Karpas-422 (cell line): ENCODE data around the gene POLD4. TPM values are rescaled to one million over a fixed set of nuclear protein-coding genes. Genes with fewer than 3 reads are reported as not detected.

ENCODE experiments used
- DNase-seq: peaks from one replicate; pipeline ENCODE4 v3.0.0-alpha.2; 2015
- H2AFZ ChIP-seq: fragments of 200-600 bp; sonication (generic); 2 replicates; pipeline ENCODE4 v1.6.1; 2014; ENCODE audit warnings: antibody characterized with exemption, low read length, mixed read lengths
- H3K27ac ChIP-seq: fragments of 200-600 bp; sonication (generic); 2 replicates; pipeline ENCODE4 v1.5.1; 2014; ENCODE audit warnings: mild to moderate bottlenecking, low read length, moderate library complexity
- H3K27me3 ChIP-seq: fragments of 200-600 bp; sonication (generic); 2 replicates; pipeline ENCODE4 v1.6.1; 2014; ENCODE audit warnings: low read length, mixed read lengths
- H3K36me3 ChIP-seq: fragments of 200-600 bp; sonication (generic); 2 replicates; pipeline ENCODE4 v1.6.1; 2014; ENCODE audit warnings: low read length, mixed read lengths; ENCODE audit not compliant: insufficient read depth
- H3K4me1 ChIP-seq: fragments of 200-600 bp; sonication (generic); 2 replicates; pipeline ENCODE4 v1.6.1; 2014; ENCODE audit warnings: mild to moderate bottlenecking, low read length, mixed read lengths
- H3K4me2 ChIP-seq: fragments of 200-600 bp; sonication (generic); 2 replicates; pipeline ENCODE4 v1.6.1; 2014; ENCODE audit warnings: low read length, low read depth, mild to moderate bottlenecking; ENCODE audit not compliant: poor library complexity, severe bottlenecking
- H3K4me3 ChIP-seq: fragments of 200-600 bp; sonication (generic); 2 replicates; pipeline ENCODE4 v1.5.1; 2014; ENCODE audit warnings: mild to moderate bottlenecking, antibody characterized with exemption, low read length, mixed read lengths
- H3K79me2 ChIP-seq: fragments of 200-600 bp; sonication (generic); 2 replicates; pipeline ENCODE4 v1.6.1; 2014; ENCODE audit warnings: mild to moderate bottlenecking, low read length, mixed read lengths
- H3K9ac ChIP-seq: fragments of 200-600 bp; sonication (generic); 2 replicates; pipeline ENCODE4 v1.6.0; 2014; ENCODE audit warnings: low read length
- H3K9me2 ChIP-seq: fragments of 200-600 bp; sonication (generic), shearing (Covaris generic); replicated peaks from 2 replicates; pipeline ENCODE4 v1.6.0; 2014; ENCODE audit warnings: mild to moderate bottlenecking, low read length, moderate library complexity; ENCODE audit not compliant: insufficient read depth
- H3K9me3 ChIP-seq: fragments of 300-700, 200-600 bp; sonication (generic); 2 replicates; pipeline ENCODE4 v1.6.1; 2014; ENCODE audit warnings: low read length, mixed read lengths
- H4K20me1 ChIP-seq: fragments of 200-600 bp; sonication (generic); 2 replicates; pipeline ENCODE4 v1.6.1; 2014; ENCODE audit warnings: mild to moderate bottlenecking, antibody characterized with exemption, low read length, low read depth; ENCODE audit not compliant: insufficient read depth
- total RNA-seq: library from RNA; depleted of rRNA; stranded (reverse); fragments of >200 nt; shearing (Covaris generic); gene quantifications from 2 replicates; pipeline ENCODE4 v1.2.3, GENCODE V29; 2014; ENCODE audit warnings: low replicate concordance

POLD4 gene
- total RNA-seq, 1 experiment from 2014 or later: 362 TPM

DNA sequence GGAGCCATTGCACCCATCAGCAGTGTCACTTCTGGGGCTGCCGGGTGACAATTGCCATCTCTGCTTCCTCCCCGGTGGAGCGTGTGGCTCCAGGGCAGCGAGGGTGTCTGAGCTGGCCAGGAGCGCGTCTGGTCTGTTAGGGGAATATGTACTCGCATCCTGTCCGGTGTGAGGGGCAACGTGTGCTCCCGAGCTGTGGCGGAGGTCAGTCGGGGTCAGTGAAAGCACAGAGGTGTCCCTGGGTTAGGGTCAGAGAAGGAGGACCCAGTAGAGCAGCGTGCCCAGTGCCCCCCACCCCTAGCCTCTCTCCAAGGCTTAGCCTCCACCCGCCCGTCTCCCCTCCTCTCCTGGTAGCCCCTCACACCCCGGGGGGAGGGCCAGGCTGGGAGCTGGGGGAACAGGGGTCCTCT, 18.6 kb upstream of the POLD4 start:
- no peak for DNase-seq
- Histone ChIP-seq H3K4me3 (peak overlapping the region; percentile 70), H3K36me3 (no peaks in the 10 kb centered on the region), H3K27ac (peak overlapping the region; percentile 74), H3K9me2 (no peaks in the 10 kb centered on the region), H3K27me3 (no peaks in the 10 kb centered on the region), H3K9me3 (no peaks in the 10 kb centered on the region), H3K4me1 (peaks cover 73% of the 10 kb centered on the region), H2AFZ (no peak overlapping the region), H3K9ac (peak overlapping the region; percentile 74), H4K20me1 (peaks cover 14% of the 10 kb centered on the region), H3K79me2 (peaks cover 44% of the 10 kb centered on the region), H3K4me2 (peak overlapping the region; percentile 84)

DNA sequence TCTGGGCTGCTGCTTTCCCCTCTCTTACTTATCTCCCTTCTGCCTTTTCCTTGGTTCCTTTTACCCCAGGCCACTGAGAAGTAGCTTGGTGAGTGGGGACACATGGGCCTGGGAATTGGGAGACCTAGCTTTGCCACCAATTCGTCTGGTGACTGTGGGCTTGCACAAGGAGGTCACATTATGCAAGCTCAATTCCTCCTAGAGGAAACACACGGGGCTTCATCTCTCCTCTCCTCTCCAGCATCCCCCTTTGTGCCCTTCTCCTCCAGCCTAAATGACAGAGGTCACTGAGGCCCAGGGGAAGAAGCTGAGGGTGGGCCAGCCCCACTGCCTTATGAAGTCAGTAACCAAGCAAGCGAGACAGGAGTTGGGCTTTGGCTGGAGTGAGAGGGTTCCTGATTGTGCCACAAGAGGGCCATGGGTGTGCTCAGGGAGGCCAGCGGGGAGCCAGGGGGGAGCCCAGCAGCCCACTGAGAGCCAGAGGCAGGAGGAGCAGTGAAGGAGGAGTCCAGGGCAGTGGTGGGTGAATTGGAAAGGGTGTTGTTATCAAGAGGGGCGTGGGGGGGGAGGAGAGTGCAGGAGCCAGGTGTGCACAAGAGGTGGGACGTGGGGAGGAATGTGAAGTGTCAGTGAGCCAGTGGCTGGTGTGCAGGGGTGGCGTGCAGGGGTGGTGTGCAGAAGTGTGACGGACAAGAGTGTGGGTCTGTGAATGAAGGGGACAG, 18.0 kb upstream of the POLD4 start:
- peak; percentile 79 for DNase-seq
- Histone ChIP-seq H3K9ac (peak overlapping the region; percentile 74), H3K79me2 (peaks cover 44% of the 10 kb centered on the region), H3K27ac (peak overlapping the region; percentile 74), H2AFZ (no peak overlapping the region), H3K4me1 (peaks cover 78% of the 10 kb centered on the region), H3K9me2 (no peaks in the 10 kb centered on the region), H4K20me1 (peaks cover 14% of the 10 kb centered on the region), H3K9me3 (no peaks in the 10 kb centered on the region), H3K36me3 (no peaks in the 10 kb centered on the region), H3K27me3 (no peaks in the 10 kb centered on the region), H3K4me3 (peak overlapping the region; percentile 70; the same call in 1 of the 2 replicates), H3K4me2 (peak overlapping the region; percentile 84)

GRCh38 chr11:67370351-67371076, 17.2 kb upstream of the POLD4 start:
- Histone ChIP-seq H3K4me3 (peak overlapping the region; percentile 70; the same call in 1 of the 2 replicates), H3K27me3 (no peaks in the 10 kb centered on the region), H3K4me2 (peak overlapping the region; percentile 84), H3K79me2 (peaks cover 44% of the 10 kb centered on the region), H3K27ac (peak overlapping the region; percentile 74), H3K9me2 (no peaks in the 10 kb centered on the region), H2AFZ (no peak overlapping the region), H4K20me1 (peaks cover 14% of the 10 kb centered on the region), H3K9ac (peak overlapping the region; percentile 74), H3K4me1 (peaks cover 87% of the 10 kb centered on the region), H3K36me3 (no peaks in the 10 kb centered on the region), H3K9me3 (no peaks in the 10 kb centered on the region)
- DNase-seq: no peak

- H3K9me3 ChIP-seq: no peaks in the 10 kb centered on the region
- H3K79me2 ChIP-seq: peaks cover 44% of the 10 kb centered on the region
- H3K9me2 ChIP-seq: no peaks in the 10 kb centered on the region
- no peak overlapping the region for H2AFZ ChIP-seq
- peaks cover 14% of the 10 kb centered on the region for H4K20me1 ChIP-seq
- H3K4me2 ChIP-seq: peak overlapping the region; percentile 84
- H3K4me1 ChIP-seq: peaks cover 93% of the 10 kb centered on the region
- no peak overlapping the region for H3K9ac ChIP-seq
- DNase-seq: no peak
- H3K27me3 ChIP-seq: no peaks in the 10 kb centered on the region
- no peak overlapping the region for H3K4me3 ChIP-seq
- 0 out of 2 replicates have a peak, but pooled peaks cover 2% of the 10 kb centered on the region for H3K36me3 ChIP-seq
- H3K27ac ChIP-seq: peak overlapping the region; percentile 21; the same call in 1 of the 2 replicates
Observed at GRCh38 chr11:67369801-67370284, 16.5 kb upstream of the POLD4 start.

DNA sequence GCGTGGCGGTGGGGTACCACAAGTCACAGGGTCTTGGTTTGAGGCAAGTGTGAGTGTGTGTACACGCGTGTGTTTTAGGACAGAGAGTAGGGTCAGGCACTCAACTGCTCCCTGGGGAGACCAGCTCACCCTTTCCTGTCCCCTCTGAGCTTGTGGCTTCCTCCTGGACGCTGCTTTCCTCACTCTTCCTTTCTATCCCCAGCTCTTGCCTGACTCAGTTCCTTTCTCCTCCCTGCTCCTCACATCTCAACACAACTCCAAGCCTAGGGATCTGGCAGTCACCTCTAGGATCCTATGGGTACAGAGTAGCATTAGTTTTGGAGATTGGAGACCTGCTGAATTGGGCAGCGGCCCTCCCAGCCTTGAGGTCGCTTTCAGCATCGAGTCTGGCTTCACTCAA, 15.9 kb upstream of the POLD4 start:
- peaks cover 14% of the 10 kb centered on the region for H4K20me1 ChIP-seq
- H3K79me2 ChIP-seq: peaks cover 44% of the 10 kb centered on the region
- H3K27me3 ChIP-seq: no peaks in the 10 kb centered on the region
- no peaks in the 10 kb centered on the region for H3K9me3 ChIP-seq
- H2AFZ ChIP-seq: no peak overlapping the region
- H3K36me3 ChIP-seq: 0 out of 2 replicates have a peak, but pooled peaks cover 8% of the 10 kb centered on the region
- H3K9me2 ChIP-seq: no peaks in the 10 kb centered on the region
- no peak overlapping the region for H3K9ac ChIP-seq
- peaks cover 93% of the 10 kb centered on the region for H3K4me1 ChIP-seq
- peak overlapping the region; percentile 21; the same call in 1 of the 2 replicates for H3K27ac ChIP-seq
- DNase-seq: no peak
- H3K4me3 ChIP-seq: no peak overlapping the region
- no peak overlapping the region for H3K4me2 ChIP-seq

GRCh38 chr11:67368621-67369020, 15.3 kb upstream of the POLD4 start:
- Histone ChIP-seq H3K4me1 (peaks cover 90% of the 10 kb centered on the region), H3K36me3 (0 out of 2 replicates have a peak, but pooled peaks cover 8% of the 10 kb centered on the region), H3K9ac (no peak overlapping the region), H4K20me1 (peaks cover 14% of the 10 kb centered on the region), H3K79me2 (peaks cover 44% of the 10 kb centered on the region), H3K4me3 (no peak overlapping the region), H3K9me3 (no peaks in the 10 kb centered on the region), H3K4me2 (no peak overlapping the region), H3K9me2 (no peaks in the 10 kb centered on the region), H3K27ac (peak overlapping the region; percentile 52), H3K27me3 (no peaks in the 10 kb centered on the region), H2AFZ (no peak overlapping the region)
- peak; percentile 49 for DNase-seq

DNA sequence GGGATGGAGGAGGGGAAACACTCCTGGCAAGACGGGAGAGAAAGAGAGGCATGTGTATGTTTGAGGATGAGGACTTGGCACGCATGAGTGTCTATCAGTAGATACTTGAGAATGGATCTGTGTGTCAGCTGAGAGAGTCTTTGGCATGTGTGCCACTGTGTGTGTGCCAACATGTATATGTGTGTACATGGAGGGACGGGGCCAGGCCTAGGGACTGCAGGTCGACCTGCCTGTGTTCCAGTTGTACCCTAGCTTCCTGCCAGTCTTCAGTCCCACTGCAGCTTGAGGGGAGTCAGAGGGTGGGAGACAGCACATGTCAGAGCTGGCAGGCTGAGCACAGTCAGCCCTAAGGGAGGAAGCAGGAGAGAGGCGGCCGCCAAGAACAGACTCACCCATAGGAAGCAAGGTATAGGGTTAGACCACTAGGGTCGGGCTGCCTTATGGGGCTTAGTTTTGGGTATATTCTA, 14.4 kb upstream of the POLD4 start:
- peaks cover 40% of the 10 kb centered on the region for H3K79me2 ChIP-seq
- H3K4me3 ChIP-seq: no peak overlapping the region
- peak; percentile 43 for DNase-seq
- H4K20me1 ChIP-seq: peaks cover 14% of the 10 kb centered on the region
- no peaks in the 10 kb centered on the region for H3K9me3 ChIP-seq
- H2AFZ ChIP-seq: no peak overlapping the region
- 0 out of 2 replicates have a peak overlapping the region, but pooled peaks have one; percentile 39 for H3K9ac ChIP-seq
- peak overlapping the region; percentile 67 for H3K27ac ChIP-seq
- H3K27me3 ChIP-seq: no peaks in the 10 kb centered on the region
- H3K4me2 ChIP-seq: no peak overlapping the region
- peaks cover 89% of the 10 kb centered on the region for H3K4me1 ChIP-seq
- H3K36me3 ChIP-seq: 0 out of 2 replicates have a peak, but pooled peaks cover 8% of the 10 kb centered on the region
- no peaks in the 10 kb centered on the region for H3K9me2 ChIP-seq
